NCI-H1105 (cell line): Measurements from ENCODE around the gene KCNIP4.
"Not testable (repeated sequence)": the region's sequence is repeated elsewhere in the genome, so short reads cannot be mapped to it uniquely, and the experiment has no call there.

Source experiments
- DNase-seq: peaks from one replicate; lab custom pipeline; 2025; lab: John Stamatoyannopoulos, UW

Gene KCNIP4

GRCh38 chr4:21366312-21366711 lies 582.3 kb downstream of the KCNIP4 start:
- no peak for DNase-seq

DNA sequence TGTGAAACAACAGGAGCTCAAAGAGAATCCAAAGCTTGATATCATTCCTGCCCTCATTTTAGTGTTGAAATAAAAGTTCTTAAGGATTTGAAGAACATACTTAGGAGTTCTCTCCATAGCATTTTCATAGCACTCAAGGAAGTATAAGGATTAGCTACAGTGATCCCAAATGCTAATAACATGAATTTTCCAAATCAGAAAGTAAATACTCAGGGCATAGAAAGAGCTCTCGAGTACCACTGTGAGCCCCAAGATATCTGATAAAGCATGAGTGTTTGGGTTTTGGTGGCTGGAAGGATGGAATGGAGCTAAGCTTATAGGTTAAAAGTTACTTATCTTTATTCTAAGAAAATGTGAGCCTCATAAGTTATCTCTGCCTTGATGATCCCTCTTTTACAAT lies 584.9 kb downstream of the KCNIP4 start:
- DNase-seq = no peak

- not testable (repeated sequence) for DNase-seq
Observed at GRCh38 chr4:21352354-21352753, 596.2 kb downstream of the KCNIP4 start.

DNA sequence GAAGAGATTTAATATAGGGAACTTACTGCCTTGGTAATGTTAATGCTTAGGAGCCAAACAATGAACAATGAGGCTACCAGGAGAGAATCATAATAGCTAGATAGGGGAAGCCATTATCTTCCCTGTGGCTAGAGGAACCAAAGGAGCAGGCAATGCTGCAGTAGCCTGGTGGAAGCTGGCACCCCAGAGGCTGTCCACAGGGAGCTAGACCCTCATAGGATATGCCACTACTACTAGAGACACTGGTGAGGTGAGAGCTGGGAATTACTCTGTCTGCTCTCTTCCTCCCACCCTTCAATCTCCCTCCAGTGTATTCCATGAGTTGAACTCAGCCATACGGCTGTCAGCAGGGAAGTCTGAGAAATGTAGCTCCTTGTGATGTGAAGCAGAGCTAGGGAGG lies 601.4 kb downstream of the KCNIP4 start:
- DNase-seq = no peak

DNA sequence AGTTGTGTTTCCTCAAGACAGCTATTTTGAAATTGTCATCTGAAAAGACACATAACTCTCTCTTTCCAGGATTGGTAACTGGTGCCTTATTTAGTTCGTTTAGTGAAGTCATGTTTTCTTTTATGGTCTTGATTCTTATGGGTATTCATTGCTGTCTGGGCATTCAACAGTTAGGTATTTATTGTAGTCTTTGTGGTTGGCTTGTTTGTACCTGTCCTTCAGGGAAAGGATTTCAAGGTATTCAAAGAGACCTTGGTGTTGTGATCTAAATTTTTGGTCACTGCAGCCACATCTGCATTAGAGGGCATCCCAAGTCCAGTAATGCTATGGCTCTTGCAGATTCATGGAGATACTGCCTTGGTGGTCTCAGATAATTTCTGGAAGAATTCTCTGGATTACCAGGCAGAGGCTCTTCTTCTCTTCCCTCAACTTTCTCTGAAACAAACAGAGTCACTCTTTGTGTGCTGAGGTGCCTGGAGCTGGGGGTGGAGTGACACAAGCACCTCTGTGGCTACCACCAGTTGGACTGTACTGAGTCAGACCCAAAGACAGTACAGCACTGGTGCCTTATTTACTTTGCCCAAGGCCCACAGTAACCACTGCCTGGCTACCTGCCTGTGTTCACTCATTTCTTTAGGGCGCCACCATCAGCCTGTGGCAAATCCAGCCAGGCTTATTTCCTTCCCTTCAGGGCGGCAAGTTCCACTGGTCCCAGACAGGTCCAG lies 620.4 kb downstream of the KCNIP4 start:
- DNase-seq = no peak

DNA sequence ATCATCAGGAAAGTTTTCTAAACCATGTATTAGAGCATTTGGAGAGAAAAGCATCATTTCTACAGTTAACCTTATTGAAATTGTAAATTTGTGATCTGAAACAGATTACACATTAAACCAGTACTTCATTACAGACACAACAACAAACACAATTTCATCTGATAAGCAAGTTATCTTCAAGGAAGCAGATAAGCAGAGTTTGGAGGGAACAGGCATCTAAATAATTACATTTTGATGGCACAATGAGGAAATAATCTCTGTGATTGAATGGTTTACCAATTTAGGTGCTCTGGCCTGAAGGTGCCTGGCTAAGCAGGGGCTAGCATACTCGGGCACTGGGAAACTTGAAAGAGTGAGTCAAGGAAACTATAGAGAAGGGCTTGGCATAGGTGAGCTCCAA lies 628.5 kb downstream of the KCNIP4 start:
- DNase-seq = no peak

DNA sequence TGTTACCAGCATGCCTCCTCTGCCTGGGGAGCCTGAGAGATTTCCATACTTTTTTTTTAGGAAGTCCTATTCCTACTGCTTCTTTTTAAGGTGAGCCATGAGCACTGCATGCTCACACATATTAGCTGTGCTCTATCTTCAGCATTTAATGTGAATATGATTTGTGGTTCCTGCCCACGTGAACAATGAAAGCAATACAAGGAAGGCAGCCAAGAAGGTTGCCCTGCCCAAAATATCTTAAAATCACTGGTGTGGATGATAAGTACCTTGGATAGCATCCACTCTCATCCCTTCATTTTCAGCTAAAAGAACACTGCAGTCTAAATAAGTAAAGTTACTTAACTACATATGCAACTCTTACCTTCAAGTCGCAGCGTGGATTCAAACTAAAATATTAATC lies 640.9 kb downstream of the KCNIP4 start:
- no peak for DNase-seq

DNA sequence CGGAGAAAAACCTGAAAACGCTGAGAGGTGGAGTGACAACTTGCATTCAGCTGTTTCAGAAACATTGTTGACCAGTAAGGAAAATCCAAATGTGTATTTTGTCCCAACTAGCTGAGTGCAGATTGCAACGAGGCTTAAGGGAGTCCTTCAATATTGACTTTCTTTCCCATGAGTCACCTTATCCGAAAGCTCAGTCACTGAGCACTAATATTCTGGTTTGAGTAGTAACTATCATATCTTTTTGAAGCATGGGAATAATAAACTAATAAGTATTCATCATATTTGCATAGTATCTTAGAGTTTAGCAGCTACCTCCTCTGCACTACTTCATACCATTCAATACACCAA lies 644.1 kb downstream of the KCNIP4 start:
- no peak for DNase-seq

- no peak for DNase-seq
Observed at GRCh38 chr4:21290562-21290961, 658.0 kb downstream of the KCNIP4 start.

DNA sequence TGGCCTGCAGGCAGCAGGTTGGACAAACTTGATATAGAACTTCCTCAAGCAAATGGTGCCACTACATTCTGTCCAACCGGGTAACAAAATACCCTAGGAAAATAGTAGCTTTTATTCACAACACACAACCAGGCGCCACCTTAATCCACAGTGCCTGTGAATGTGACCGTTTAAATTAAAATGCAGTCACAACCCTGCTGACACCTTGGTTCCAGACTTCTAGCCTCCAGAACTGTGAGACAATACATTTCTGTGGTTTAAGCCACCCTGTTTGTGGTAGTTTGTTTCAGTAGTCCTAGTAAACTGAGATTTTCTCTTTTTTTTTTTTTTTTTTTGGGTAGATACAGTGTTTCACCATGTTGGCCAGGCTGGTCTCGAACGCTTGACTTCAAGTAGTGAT lies 672.5 kb downstream of the KCNIP4 start:
- no peak for DNase-seq

GRCh38 chr4:21271439-21272052 lies 677.0 kb downstream of the KCNIP4 start:
- no peak for DNase-seq

GRCh38 chr4:21248331-21248730 lies 700.2 kb downstream of the KCNIP4 start:
- DNase-seq = no peak

DNA sequence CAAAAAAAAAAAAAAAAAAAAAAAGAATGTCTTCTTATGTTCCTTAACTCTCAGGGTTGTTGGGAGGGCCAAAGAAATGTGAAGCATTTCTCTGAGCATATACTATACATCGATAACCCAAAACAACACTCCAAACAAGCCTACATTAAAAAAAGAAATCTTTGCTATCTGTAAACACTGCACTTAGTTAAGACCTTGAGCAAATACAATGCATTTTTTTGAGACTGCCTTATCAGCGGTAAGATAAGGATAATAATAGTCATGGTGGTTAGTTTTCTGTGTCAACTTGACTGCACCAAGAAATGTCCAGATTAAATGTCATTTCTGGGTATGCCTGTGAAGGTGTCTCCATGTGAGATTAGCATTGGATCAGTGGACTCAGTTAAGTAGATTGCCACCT lies 706.4 kb downstream of the KCNIP4 start:
- DNase-seq = no peak

GRCh38 chr4:21226637-21227538 lies 721.7 kb downstream of the KCNIP4 start:
- no peak for DNase-seq

GRCh38 chr4:21211846-21212245 lies 736.7 kb downstream of the KCNIP4 start:
- DNase-seq = no peak

- no peak for DNase-seq
Observed at GRCh38 chr4:21209860-21210259, 738.7 kb downstream of the KCNIP4 start.

- DNase-seq = no peak
Observed at GRCh38 chr4:21205821-21206531, 742.6 kb downstream of the KCNIP4 start.

- DNase-seq = no peak
Observed at GRCh38 chr4:21203416-21203815, 745.2 kb downstream of the KCNIP4 start.

DNA sequence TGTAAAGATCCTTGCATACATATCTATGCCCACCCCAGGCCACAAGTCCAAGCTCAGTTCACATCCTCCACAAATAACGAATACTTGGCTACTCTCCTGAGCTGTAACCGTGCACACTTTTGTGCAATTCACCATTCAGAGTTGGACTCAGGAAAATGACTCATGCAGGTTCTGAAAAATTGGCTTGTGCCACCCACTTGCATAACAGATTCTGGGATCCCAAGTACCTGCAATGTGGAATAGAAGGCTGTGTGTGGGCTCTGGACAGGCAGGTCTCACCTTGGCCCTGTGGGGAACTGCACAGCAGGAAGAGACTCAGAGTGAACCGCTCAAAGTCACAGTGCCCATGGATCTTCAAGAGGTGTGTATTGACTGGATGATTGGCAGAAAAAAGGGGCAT lies 745.6 kb downstream of the KCNIP4 start:
- DNase-seq = no peak

DNA sequence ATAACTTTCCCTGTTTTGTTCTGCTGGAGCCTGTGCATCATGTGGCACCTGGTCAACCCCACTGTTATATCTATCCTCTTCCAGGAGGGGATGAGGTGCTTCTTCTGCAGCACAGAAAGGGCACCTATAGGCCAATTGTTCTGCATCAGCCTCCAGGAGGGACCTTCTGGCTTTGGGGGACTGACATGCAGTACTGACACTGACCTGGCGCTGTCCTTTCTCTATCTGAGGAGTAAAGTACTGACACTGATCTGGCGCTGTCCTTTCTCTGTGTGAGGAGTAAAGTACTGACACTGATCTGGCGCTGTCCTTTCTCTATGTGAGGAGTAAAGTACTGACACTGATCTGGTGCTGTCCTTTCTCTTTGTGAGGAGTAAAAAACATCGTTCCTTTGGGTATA lies 749.9 kb downstream of the KCNIP4 start:
- no peak for DNase-seq

DNA sequence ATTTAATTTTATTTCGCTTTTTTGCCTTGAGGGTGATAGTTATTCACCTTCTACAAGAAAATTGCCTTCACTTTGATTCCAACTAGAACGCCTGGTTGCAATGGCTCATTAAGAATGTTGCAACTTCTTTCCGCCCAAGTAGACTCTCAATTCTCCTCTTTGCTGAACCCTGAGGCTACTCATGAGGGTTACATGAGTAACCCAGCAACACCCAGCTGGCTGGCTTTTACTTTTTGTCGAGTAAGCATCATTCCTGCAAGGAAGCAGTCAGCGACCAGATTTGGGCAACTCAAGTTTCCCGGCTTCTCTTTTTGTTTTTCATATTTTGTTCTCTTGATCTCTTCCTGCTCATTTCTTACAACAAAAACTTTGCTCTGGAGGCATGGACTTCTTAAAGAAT lies 752.9 kb downstream of the KCNIP4 start:
- DNase-seq = no peak

GRCh38 chr4:21192367-21192766 lies 756.2 kb downstream of the KCNIP4 start:
- no peak for DNase-seq
